KMS-11 (cell line): ENCODE results near the gene PLEKHG1.

Experiments
- H2AFZ ChIP-seq: fragments of 200-600 bp; sonication (generic); 2 replicates; pipeline ENCODE4 v1.6.1; 2016; ENCODE audit warnings: antibody characterized with exemption, mixed run types, low read depth
- H3K27ac ChIP-seq: fragments of 200-600 bp; sonication (generic); 2 replicates; pipeline ENCODE4 v1.6.1; 2016; ENCODE audit warnings: mild to moderate bottlenecking, mixed run types
- H3K27me3 ChIP-seq: fragments of 200-600 bp; sonication (generic); 2 replicates; pipeline ENCODE4 v1.6.1; 2017; ENCODE audit warnings: mild to moderate bottlenecking, low read depth, mixed run types, moderate library complexity; ENCODE audit not compliant: insufficient read depth
- H3K36me3 ChIP-seq: fragments of 200-600 bp; sonication (generic); 2 replicates; pipeline ENCODE4 v1.6.1; 2017; ENCODE audit warnings: mild to moderate bottlenecking, mixed run types; ENCODE audit not compliant: insufficient read depth
- H3K4me1 ChIP-seq: fragments of 200-600 bp; sonication (generic); 2 replicates; pipeline ENCODE4 v1.6.1; 2016; ENCODE audit warnings: mild to moderate bottlenecking, low read depth, mixed run types; ENCODE audit not compliant: poor library complexity, severe bottlenecking
- H3K4me2 ChIP-seq: fragments of 200-600 bp; sonication (generic); 2 replicates; pipeline ENCODE4 v1.7.0; 2016; ENCODE audit warnings: mild to moderate bottlenecking, mixed run types
- H3K4me3 ChIP-seq: fragments of 200-600 bp; sonication (generic); IDR thresholded peaks from 2 replicates; pipeline ENCODE4 v1.6.1; 2017; ENCODE audit warnings: low read depth, low read length, mixed read lengths; ENCODE audit not compliant: insufficient read depth
- H3K79me2 ChIP-seq: fragments of 200-600 bp; sonication (generic); 2 replicates; pipeline ENCODE4 v1.6.1; 2016; ENCODE audit warnings: low read depth, mixed run types; ENCODE audit not compliant: insufficient read depth
- H3K9ac ChIP-seq: fragments of 200-600 bp; sonication (generic); 2 replicates; pipeline ENCODE4 v1.6.1; 2016; ENCODE audit warnings: mild to moderate bottlenecking, mixed run types
- H4K20me1 ChIP-seq: fragments of 200-600 bp; sonication (generic); 2 replicates; pipeline ENCODE4 v1.6.1; 2016; ENCODE audit warnings: mild to moderate bottlenecking, mixed run types; ENCODE audit not compliant: insufficient read depth
- CTCF ChIP-seq: fragments of 200-600 bp; sonication (generic); conservative IDR thresholded peaks from 2 replicates; pipeline ENCODE4 v1.6.1; 2017; ENCODE audit warnings: low read depth, mild to moderate bottlenecking, antibody characterized with exemption, low read length, moderate library complexity, mixed read lengths

The PLEKHG1 gene

GRCh38 chr6:150627154-150627553 lies 27.5 kb downstream of the PLEKHG1 start:
- H3K4me2 ChIP-seq: no peak overlapping the region
- H3K4me3 ChIP-seq: no peak overlapping the region
- H3K27me3 ChIP-seq: no peaks in the 10 kb centered on the region

GRCh38 chr6:150627585-150628025 lies 27.9 kb downstream of the PLEKHG1 start:
- H3K4me2 ChIP-seq: no peak overlapping the region
- H3K4me1 ChIP-seq: no peaks in the 10 kb centered on the region
- H3K4me3 ChIP-seq: no peak overlapping the region
- H4K20me1 ChIP-seq: no peaks in the 10 kb centered on the region
- TF ChIP-seq CTCF: no peak
- H3K27me3 ChIP-seq: no peaks in the 10 kb centered on the region
- no peaks in the 10 kb centered on the region for H3K79me2 ChIP-seq
- H3K9ac ChIP-seq: no peak overlapping the region
- no peak overlapping the region for H2AFZ ChIP-seq
- H3K36me3 ChIP-seq: no peaks in the 10 kb centered on the region
- no peak overlapping the region for H3K27ac ChIP-seq

More at GRCh38 chr6:150627154-150627553, 27.5 kb downstream of the PLEKHG1 start:
- no peak overlapping the region for H3K27ac ChIP-seq
- H4K20me1 ChIP-seq: no peaks in the 10 kb centered on the region
- H2AFZ ChIP-seq: no peak overlapping the region
- H3K79me2 ChIP-seq: no peaks in the 10 kb centered on the region
- H3K9ac ChIP-seq: no peak overlapping the region
- no peak for TF ChIP-seq CTCF
- H3K36me3 ChIP-seq: no peaks in the 10 kb centered on the region
- H3K4me1 ChIP-seq: no peaks in the 10 kb centered on the region

GRCh38 chr6:150628908-150629307 lies 29.2 kb downstream of the PLEKHG1 start:
- H3K36me3 ChIP-seq: no peaks in the 10 kb centered on the region
- no peaks in the 10 kb centered on the region for H4K20me1 ChIP-seq
- H3K4me3 ChIP-seq: no peak overlapping the region
- no peak overlapping the region for H3K4me2 ChIP-seq
- no peak overlapping the region for H3K9ac ChIP-seq
- H3K79me2 ChIP-seq: no peaks in the 10 kb centered on the region
- H3K27ac ChIP-seq: no peak overlapping the region
- no peaks in the 10 kb centered on the region for H3K4me1 ChIP-seq
- H3K27me3 ChIP-seq: no peaks in the 10 kb centered on the region
- no peak overlapping the region for H2AFZ ChIP-seq
- no peak for TF ChIP-seq CTCF

GRCh38 chr6:150631283-150631983 lies 31.7 kb downstream of the PLEKHG1 start:
- H2AFZ ChIP-seq: no peak overlapping the region
- TF ChIP-seq CTCF: no peak
- no peak overlapping the region for H3K4me3 ChIP-seq
- H3K9ac ChIP-seq: no peak overlapping the region
- H3K36me3 ChIP-seq: no peaks in the 10 kb centered on the region
- H4K20me1 ChIP-seq: no peaks in the 10 kb centered on the region
- no peaks in the 10 kb centered on the region for H3K79me2 ChIP-seq
- no peak overlapping the region for H3K4me2 ChIP-seq
- H3K4me1 ChIP-seq: no peaks in the 10 kb centered on the region
- no peaks in the 10 kb centered on the region for H3K27me3 ChIP-seq
- no peak overlapping the region for H3K27ac ChIP-seq
